MM.1S (cell line): ENCODE results near the gene RNASE13.

Experiments used
- EZH2 ChIP-seq: fragments of 300-600 bp; sonication (generic); optimal IDR thresholded peaks from 2 replicates; pipeline ENCODE3; 2017; ENCODE audit warnings: low read depth, mild to moderate bottlenecking, antibody characterized with exemption, low read length, mixed read lengths
- EZH2phosphoT487 ChIP-seq: fragments of 300-600 bp; sonication (generic); IDR thresholded peaks from 2 replicates; pipeline ENCODE4 v1.6.1; 2018; ENCODE audit warnings: antibody characterized with exemption, low read length

DNA sequence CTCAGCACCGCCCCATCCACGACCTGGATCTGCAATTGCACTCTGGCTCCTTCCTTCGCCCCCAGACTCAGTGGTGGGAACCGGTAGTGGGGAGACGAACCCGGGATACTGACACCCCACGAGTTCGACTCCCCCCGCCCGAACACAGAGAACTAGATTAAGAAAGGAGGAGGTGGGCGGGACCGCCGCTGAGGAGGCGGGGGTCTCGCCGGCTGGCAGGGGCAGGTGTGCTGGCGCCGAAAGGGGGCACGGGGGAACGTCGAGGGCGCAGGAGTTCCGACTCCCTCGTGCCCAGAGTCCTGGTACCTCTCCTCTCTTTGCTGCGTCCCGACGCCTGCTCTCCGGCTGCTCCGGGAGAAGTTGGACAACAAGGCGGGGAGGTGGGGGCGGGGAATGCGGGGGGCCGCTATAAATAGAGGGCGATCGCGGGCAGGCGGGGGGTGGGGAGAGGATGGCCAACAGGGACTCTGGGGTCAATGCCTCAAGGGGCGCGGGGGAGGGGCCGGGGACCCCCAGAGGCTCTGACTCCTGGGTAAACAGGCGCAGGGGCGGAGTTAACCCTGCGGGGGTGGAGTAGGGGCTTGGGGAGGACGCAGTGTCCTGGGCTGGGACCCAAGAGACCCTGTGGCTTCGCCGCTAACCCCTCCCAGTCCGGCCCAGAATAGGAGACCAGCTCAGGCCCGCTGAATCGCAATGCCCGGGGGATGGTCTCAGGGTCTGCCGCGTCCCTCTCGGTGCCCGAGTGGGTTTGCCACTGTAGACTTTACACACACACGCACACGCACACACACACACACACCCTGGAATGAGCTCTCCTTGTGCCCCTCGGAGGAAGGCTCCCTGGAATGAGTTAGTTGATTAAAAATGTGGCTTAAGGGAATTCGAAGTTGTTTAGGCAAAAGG is 9.0 kb downstream of the RNASE13 start:
- TF ChIP-seq EZH2 (no peak), EZH2phosphoT487 (no peak)
